AG04450 (cell line): ENCODE measurements around the gene ATRIP. TPM values are rescaled to one million over a fixed set of nuclear protein-coding genes. Genes with fewer than 3 reads are reported as not detected.

Experiments used
- CTCF ChIA-PET: fragments of 300-600, 350-600 bp; formaldehyde crosslinking; extraction: SDS; loops from one replicate; lab custom pipeline; 2022; ENCODE audit warnings: antibody characterized with exemption, inconsistent platforms; lab: Charles Lee
- POLR2A ChIA-PET: fragments of 350-600 bp; formaldehyde crosslinking; extraction: SDS; loops from one replicate; lab custom pipeline; 2021; ENCODE audit warnings: antibody characterized with exemption, inconsistent platforms; lab: Yijun Ruan, JAX
- DNase-seq: peaks from one replicate; pipeline ENCODE4 v3.0.0-alpha.2; 2011; ENCODE audit warnings: low read depth, low spot score
- H3K27ac ChIP-seq: one replicate; pipeline ENCODE4 v1.5.1; 2012; ENCODE audit warnings: low read depth, low read length, control low read depth
- H3K27me3 ChIP-seq: one replicate; pipeline ENCODE4 v1.6.0; 2012; ENCODE audit warnings: low read length; ENCODE audit not compliant: control insufficient read depth, insufficient read depth
- H3K4me3 ChIP-seq: 2 replicates; pipeline ENCODE4 v1.5.1; 2011; ENCODE audit warnings: mild to moderate bottlenecking, low read depth, low read length, control low read depth
- H3K9me3 ChIP-seq: 2 replicates; pipeline ENCODE4 v1.5.1; 2012; ENCODE audit warnings: low read length; ENCODE audit not compliant: control insufficient read depth, insufficient read depth
- polyA plus RNA-seq: library from polyadenylated mRNA; depleted of rRNA; stranded (reverse); fragments of >200 nt; gene quantifications from 2 replicates; pipeline ENCODE4 v1.2.3, GENCODE V29; 2011
- TF ChIP-seq, protein P1 (sequence below): IDR thresholded peaks from 2 replicates; pipeline ENCODE4 v1.5.1; 2011; ENCODE audit warnings: low read depth, low read length, control low read depth, inconsistent platforms

The ATRIP gene
- polyA plus RNA-seq, 1 experiment: 5.8 TPM

DNA sequence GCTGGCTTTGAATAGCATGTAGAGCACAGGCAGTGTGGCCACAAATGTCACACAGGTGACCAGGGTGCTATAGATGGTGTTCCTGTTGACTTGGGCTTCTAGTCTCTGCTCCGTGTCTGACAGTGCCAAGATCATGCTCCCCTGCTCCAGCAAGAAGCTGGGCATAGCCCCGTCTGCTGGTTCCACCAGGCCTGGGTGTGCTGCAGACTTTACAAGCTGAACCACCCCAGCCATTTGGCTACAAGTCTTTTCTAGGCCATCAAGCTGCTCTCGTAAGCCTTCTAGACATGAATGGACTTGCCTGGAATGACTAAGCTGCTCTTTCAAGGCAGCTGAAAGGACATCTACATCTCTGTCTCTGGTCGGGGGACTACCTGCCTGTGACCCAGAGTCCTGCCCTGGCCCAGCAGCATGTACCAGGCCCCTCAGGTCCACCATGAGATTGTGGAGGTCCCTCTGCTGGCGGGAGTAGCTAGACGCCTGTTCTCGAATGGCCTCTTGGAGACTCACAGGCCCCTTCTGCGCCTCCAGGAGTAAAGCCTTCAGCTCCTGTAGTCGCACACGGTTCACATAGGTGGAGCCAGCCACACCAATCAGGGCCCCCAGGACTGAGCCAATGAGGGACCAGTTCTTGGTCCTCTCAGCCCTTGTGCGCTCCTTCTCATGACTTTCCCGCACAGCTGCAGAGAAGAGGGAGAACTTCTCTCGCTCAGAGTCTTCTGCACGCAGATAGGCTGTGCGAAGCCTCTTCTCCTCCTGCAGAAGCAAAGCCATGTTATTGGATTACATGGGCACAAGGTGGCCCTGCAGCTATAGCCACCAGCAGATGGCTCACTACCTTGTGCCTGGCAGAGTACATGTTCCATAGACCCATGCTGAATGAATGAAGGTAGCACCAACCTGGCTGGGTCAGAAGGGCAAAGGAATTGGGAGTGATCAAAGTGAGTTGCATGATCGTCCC is 13.8 kb upstream of the ATRIP start:
- no peak overlapping the region for H3K4me3 ChIP-seq
- H3K9me3 ChIP-seq: no peaks in the 10 kb centered on the region
- CTCF ChIA-PET: interaction anchor here (0.9 to 12.1 kb wide), 4 partner anchors 31 to 238 kb away, joined by 3 to 404 read pairs (median 204); no protein-coding TSS in a partner anchor
- TF ChIP-seq, protein P1, sequence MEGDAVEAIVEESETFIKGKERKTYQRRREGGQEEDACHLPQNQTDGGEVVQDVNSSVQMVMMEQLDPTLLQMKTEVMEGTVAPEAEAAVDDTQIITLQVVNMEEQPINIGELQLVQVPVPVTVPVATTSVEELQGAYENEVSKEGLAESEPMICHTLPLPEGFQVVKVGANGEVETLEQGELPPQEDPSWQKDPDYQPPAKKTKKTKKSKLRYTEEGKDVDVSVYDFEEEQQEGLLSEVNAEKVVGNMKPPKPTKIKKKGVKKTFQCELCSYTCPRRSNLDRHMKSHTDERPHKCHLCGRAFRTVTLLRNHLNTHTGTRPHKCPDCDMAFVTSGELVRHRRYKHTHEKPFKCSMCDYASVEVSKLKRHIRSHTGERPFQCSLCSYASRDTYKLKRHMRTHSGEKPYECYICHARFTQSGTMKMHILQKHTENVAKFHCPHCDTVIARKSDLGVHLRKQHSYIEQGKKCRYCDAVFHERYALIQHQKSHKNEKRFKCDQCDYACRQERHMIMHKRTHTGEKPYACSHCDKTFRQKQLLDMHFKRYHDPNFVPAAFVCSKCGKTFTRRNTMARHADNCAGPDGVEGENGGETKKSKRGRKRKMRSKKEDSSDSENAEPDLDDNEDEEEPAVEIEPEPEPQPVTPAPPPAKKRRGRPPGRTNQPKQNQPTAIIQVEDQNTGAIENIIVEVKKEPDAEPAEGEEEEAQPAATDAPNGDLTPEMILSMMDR: no peak
- DNase-seq: no peak
- no peak overlapping the region for H3K27ac ChIP-seq
- H3K27me3 ChIP-seq: no peaks in the 10 kb centered on the region
- POLR2A ChIA-PET: interaction anchor here (0.5 to 0.6 kb wide), 2 partner anchors 108 to 194 kb away, joined by 4 to 5 read pairs; no protein-coding TSS in a partner anchor

DNA sequence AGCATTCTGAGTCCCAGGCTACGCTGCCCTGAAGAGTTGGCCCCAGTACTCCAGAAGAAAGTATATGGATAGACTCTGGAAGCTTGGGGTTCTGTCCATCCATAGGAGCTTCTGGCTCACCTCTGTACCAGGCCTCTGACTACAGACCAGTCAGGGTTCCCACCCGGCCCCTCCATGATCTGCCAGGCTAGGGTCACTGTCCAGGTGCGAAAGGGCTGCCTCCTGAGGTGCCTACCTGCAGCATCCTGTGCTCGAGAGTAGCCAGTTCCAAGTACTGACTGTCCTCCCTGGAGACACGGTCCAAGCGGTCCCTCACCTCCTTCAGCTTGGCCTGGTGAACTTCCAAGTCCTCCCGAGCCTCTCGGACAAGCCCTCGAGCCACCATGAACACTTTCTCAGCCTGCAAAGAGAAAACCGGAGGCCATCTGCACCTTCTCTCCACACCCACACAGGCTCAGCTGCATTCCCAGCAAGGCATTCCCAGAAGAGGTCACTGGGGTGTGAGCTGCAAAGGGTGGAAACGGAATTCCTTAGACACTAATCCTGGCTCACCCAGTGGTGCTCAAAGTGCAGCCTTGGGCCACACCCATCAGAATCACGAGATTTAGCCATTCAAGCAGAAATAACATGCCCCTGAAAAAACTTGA is 12.9 kb upstream of the ATRIP start:
- Histone ChIP-seq H3K9me3 (no peaks in the 10 kb centered on the region), H3K27ac (no peak overlapping the region), H3K4me3 (no peak overlapping the region), H3K27me3 (no peaks in the 10 kb centered on the region)
- ChIA-PET CTCF (interaction anchor here (0.6 to 12.1 kb wide), 4 partner anchors 32 to 239 kb away, joined by 5 to 404 read pairs (median 204); no protein-coding TSS in a partner anchor), POLR2A (no interaction called here)
- TF ChIP-seq, protein P1: no peak
- no peak for DNase-seq

DNA sequence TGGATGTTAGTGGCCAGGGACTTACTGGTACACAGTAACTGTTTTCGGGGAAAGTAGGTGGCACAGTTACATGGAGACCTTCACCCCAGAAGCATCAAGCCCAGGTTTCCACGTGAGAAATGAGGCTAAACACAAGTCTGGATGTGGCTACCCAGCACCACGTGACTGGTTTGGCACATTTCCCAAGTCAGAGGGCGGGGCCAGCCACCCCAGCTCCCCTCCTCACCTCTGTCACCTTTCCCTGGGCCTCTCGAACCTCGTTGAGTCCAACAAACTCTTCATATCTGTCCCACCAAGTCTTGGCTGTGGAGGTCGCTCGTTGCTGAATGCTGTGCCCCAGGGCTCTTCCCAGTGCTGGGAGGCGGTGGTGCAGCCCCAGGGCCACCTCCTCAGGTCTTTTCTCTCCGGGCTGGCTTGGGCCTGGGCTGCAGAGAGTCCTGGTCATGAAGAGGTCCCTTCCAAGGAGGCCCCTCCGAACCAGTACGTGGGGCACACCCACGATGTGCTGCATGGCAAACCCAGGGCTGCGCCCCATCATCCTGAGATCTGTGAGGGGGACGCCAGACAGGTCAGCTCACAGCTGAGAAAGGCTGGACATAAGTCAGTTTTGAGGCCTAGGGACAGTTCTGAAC is 11.8 kb upstream of the ATRIP start:
- H3K9me3 ChIP-seq: no peaks in the 10 kb centered on the region
- POLR2A ChIA-PET: no interaction called here
- H3K4me3 ChIP-seq: no peak overlapping the region
- CTCF ChIA-PET: interaction anchor here (1.3 to 12.1 kb wide), 9 partner anchors 9 to 242 kb away, joined by 5 to 404 read pairs (median 47); partner anchors contain the start of gene ATRIP
- H3K27ac ChIP-seq: no peak overlapping the region
- no peaks in the 10 kb centered on the region for H3K27me3 ChIP-seq
- TF ChIP-seq, protein P1: no peak
- DNase-seq: no peak

DNA sequence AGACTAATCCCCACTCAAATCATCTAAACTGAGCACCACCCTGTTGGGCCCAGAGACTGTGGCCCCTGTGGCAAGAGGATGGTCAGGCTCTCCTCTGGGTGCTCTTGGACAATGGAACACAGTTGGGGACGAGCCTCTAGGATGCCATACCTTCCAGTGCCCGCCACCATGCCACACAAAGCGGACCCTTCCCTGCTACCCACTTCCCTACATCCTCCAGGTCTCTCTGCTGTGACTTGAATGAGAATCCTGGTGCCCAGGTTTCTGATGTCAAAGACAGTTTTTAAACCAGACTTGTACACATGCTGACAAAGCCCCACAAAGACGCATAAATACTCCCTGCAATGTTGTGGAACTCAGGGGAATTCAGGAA is 11.3 kb upstream of the ATRIP start:
- ChIA-PET CTCF (interaction anchor here (0.5 to 12.1 kb wide), 48 partner anchors 10 to 817 kb away, joined by 3 to 404 read pairs (median 8); partner anchors contain the start of genes ATRIP, CDC25A and NME6), POLR2A (interaction anchor here (1.0 kb wide), 1 partner anchor 11 kb away, joined by 3 read pairs; the partner anchor contains the start of gene ATRIP)
- TF ChIP-seq, protein P1: no peak
- Histone ChIP-seq H3K9me3 (no peaks in the 10 kb centered on the region; the same call in 1 of the 2 replicates), H3K27ac (no peak overlapping the region), H3K4me3 (no peak overlapping the region), H3K27me3 (no peaks in the 10 kb centered on the region)
- no peak for DNase-seq
